ENCODE data around the gene HOPX. TPM values are rescaled to one million over a fixed set of nuclear protein-coding genes. Genes with fewer than 3 reads are reported as not detected.
"Not testable (repeated sequence)": the region's sequence is repeated elsewhere in the genome, so short reads cannot be mapped to it uniquely, and the experiment has no call there.

The HOPX gene
- total RNA-seq, 1 experiment from 2014 or later, result not detected

DNA sequence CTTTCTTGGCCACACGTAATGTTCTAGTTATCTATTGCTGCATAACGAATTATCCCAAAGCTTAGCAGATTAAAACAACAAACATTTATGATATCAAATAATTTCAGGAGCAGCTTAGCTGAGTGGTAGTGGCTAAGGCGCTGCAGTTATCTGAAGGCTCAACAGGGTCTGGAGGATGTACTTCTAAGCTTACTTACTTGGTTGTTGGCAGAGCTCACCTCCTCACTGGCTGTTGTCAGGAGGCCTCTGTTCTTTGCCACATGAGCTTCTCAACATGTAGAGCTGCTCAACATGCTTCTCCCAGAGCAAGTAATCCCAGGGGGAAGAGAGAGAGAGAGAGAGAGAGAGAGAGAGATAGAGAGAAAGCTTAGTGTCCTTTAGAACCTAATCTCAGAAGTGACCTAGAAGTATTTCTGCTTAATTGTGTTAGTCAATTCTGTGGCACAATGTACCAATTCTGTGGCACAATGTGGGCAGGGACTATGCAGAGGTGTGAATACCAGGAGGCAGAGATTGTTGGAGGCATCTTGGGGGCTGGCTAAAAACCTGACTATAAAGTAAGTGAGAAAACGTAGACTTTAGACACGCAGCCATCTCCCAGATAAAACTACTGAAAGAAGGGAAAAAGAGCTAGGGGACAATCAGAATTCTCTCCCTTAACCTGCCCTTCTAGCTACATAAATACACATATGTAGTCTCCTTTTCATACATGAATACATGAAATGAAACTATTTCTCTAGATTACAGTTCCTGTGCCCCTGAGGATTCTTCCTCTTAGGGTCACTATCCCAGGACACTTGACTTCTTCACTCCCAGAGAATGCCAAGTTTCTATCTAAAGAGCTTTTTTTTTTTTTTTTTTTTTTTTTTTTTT is 40.2 kb downstream of the HOPX start:
- Histone ChIP-seq H3K9me3 (ENCODE audit: low read depth, low read length, poor library complexity, severe bottlenecking) (no peaks in the 10 kb centered on the region), H3K27me3 (replicated peaks; ENCODE audit: insufficient read depth, low read depth, low read length, poor library complexity) (no peaks in the 10 kb centered on the region), H3K36me3 (ENCODE audit: insufficient read depth, low read length, poor library complexity, severe bottlenecking) (no peaks in the 10 kb centered on the region), H3K27ac (ENCODE audit: low read depth, low read length, poor library complexity, severe bottlenecking) (no peak overlapping the region), H3K4me3 (ENCODE audit: low read depth, low read length, poor library complexity, severe bottlenecking) (no peak overlapping the region), H3K4me1 (ENCODE audit: insufficient read depth, low read length, poor library complexity, severe bottlenecking) (no peaks in the 10 kb centered on the region)
- ChIA-PET POLR2A (ENCODE audit: low non-redundant PET) (no interaction called here), CTCF (no interaction called here)
- no TSS peak for BruUV-seq (replicated peaks)
- no peak for DNase-seq (ENCODE audit: low spot score)
- TF ChIP-seq, protein P1, sequence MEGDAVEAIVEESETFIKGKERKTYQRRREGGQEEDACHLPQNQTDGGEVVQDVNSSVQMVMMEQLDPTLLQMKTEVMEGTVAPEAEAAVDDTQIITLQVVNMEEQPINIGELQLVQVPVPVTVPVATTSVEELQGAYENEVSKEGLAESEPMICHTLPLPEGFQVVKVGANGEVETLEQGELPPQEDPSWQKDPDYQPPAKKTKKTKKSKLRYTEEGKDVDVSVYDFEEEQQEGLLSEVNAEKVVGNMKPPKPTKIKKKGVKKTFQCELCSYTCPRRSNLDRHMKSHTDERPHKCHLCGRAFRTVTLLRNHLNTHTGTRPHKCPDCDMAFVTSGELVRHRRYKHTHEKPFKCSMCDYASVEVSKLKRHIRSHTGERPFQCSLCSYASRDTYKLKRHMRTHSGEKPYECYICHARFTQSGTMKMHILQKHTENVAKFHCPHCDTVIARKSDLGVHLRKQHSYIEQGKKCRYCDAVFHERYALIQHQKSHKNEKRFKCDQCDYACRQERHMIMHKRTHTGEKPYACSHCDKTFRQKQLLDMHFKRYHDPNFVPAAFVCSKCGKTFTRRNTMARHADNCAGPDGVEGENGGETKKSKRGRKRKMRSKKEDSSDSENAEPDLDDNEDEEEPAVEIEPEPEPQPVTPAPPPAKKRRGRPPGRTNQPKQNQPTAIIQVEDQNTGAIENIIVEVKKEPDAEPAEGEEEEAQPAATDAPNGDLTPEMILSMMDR (conservative IDR thresholded peaks at IDR 0.05; ENCODE audit: low read depth, low read length), result no peak
- no peak for TF ChIP-seq EZH2 (IDR thresholded peaks at IDR 0.05; ENCODE audit: borderline replicate concordance, low read depth, low read length, poor library complexity, severe bottlenecking)
- intact Hi-C loops (cut with micrococcal nuclease; ENCODE audit: unreplicated experiment), result no loop called here

DNA sequence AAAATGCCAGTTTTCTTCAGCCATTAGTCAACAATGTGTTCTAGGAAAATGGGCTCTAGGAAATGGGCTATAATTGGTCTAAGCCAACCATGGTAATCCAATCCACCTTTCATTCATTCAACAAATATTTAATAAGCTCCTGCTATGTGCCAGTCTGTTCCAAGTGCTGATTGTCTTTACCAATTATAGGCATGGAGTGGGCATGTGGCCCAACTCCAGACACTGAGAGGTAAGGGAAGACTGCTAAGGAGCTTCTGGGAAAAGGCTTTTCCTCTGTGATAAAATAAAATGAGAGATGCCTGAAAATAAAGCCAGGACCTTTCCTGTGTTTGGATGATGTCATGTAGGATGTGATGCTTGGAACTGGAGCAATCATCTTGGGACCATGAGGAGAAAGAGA is 43.3 kb downstream of the HOPX start:
- no peak overlapping the region for H3K27ac ChIP-seq (ENCODE audit: low read depth, low read length, poor library complexity, severe bottlenecking)
- H3K4me1 ChIP-seq (ENCODE audit: insufficient read depth, low read length, poor library complexity, severe bottlenecking), result no peaks in the 10 kb centered on the region
- no peak overlapping the region for H3K4me3 ChIP-seq (ENCODE audit: low read depth, low read length, poor library complexity, severe bottlenecking)
- BruUV-seq (replicated peaks), result no TSS peak
- no peaks in the 10 kb centered on the region for H3K27me3 ChIP-seq (replicated peaks; ENCODE audit: insufficient read depth, low read depth, low read length, poor library complexity)
- no peaks in the 10 kb centered on the region for H3K9me3 ChIP-seq (ENCODE audit: low read depth, low read length, poor library complexity, severe bottlenecking)
- CTCF ChIA-PET, result no interaction called here
- TF ChIP-seq, protein P1 (conservative IDR thresholded peaks at IDR 0.05; ENCODE audit: low read depth, low read length), result no peak
- no peak for TF ChIP-seq EZH2 (IDR thresholded peaks at IDR 0.05; ENCODE audit: borderline replicate concordance, low read depth, low read length, poor library complexity, severe bottlenecking)
- no peak for DNase-seq (ENCODE audit: low spot score)
- intact Hi-C loops (cut with micrococcal nuclease; ENCODE audit: unreplicated experiment), result no loop called here
- POLR2A ChIA-PET (ENCODE audit: low non-redundant PET), result no interaction called here
- no peaks in the 10 kb centered on the region for H3K36me3 ChIP-seq (ENCODE audit: insufficient read depth, low read length, poor library complexity, severe bottlenecking)

DNA sequence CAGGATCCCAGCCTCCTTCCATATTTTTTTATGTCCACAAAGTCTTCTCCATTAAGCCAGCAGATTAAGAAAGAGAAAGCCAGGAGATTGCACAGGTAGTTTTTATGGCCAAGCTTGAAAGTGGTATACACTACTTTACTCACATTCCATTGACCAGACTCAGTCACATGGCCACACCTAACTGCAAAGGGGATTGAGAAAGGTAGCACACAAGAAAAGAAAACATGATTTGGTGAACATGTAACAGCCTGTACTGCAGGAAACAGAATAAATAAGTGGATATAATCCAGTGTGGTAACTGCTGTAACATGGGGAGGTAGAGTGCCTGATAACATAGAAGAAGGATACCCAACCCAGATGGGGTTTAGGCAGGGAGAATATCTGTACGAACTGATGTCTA is 43.9 kb downstream of the HOPX start:
- no TSS peak for BruUV-seq (replicated peaks)
- H3K9me3 ChIP-seq (ENCODE audit: low read depth, low read length, poor library complexity, severe bottlenecking), result no peaks in the 10 kb centered on the region
- no peaks in the 10 kb centered on the region for H3K27me3 ChIP-seq (replicated peaks; ENCODE audit: insufficient read depth, low read depth, low read length, poor library complexity)
- no peak overlapping the region for H3K27ac ChIP-seq (ENCODE audit: low read depth, low read length, poor library complexity, severe bottlenecking)
- TF ChIP-seq, protein P1 (conservative IDR thresholded peaks at IDR 0.05; ENCODE audit: low read depth, low read length), result no peak
- TF ChIP-seq EZH2 (IDR thresholded peaks at IDR 0.05; ENCODE audit: borderline replicate concordance, low read depth, low read length, poor library complexity, severe bottlenecking), result no peak
- intact Hi-C loops (cut with micrococcal nuclease; ENCODE audit: unreplicated experiment), result no loop called here
- DNase-seq (ENCODE audit: low spot score), result no peak
- H3K4me3 ChIP-seq (ENCODE audit: low read depth, low read length, poor library complexity, severe bottlenecking), result no peak overlapping the region
- H3K4me1 ChIP-seq (ENCODE audit: insufficient read depth, low read length, poor library complexity, severe bottlenecking), result no peaks in the 10 kb centered on the region
- ChIA-PET CTCF (no interaction called here), POLR2A (ENCODE audit: low non-redundant PET) (no interaction called here)
- H3K36me3 ChIP-seq (ENCODE audit: insufficient read depth, low read length, poor library complexity, severe bottlenecking), result no peaks in the 10 kb centered on the region

DNA sequence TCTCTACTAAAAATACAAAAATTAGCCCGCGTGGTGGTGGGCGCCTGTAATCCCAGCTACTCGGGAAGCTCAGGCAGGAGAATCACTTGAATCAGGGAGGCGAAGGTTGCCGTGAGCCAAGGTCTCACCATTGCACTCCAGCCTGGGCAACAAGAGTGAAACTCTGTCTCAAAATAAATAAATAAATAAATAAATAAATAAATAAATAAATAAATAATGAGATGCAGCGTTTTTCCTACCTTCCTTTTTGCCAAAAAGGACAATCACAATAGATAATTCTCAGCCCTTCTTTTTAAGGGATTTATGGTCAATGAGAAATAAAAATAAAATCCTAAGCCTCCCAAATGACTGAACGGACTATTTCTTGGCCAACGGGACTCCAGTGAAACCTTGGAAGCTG is 46.1 kb downstream of the HOPX start:
- H3K9me3 ChIP-seq (ENCODE audit: low read depth, low read length, poor library complexity, severe bottlenecking); H3K27ac ChIP-seq (ENCODE audit: low read depth, low read length, poor library complexity, severe bottlenecking); H3K27me3 ChIP-seq (replicated peaks; ENCODE audit: insufficient read depth, low read depth, low read length, poor library complexity); H3K36me3 ChIP-seq (ENCODE audit: insufficient read depth, low read length, poor library complexity, severe bottlenecking); BruUV-seq (replicated peaks); H3K4me3 ChIP-seq (ENCODE audit: low read depth, low read length, poor library complexity, severe bottlenecking); H3K4me1 ChIP-seq (ENCODE audit: insufficient read depth, low read length, poor library complexity, severe bottlenecking); CTCF ChIA-PET; POLR2A ChIA-PET (ENCODE audit: low non-redundant PET); intact Hi-C loops (cut with micrococcal nuclease; ENCODE audit: unreplicated experiment); DNase-seq (ENCODE audit: low spot score): not testable (repeated sequence)
